GM21360 (cell line): Measurements from ENCODE around the gene HOMEZ.
"Not testable (repeated sequence)": the region's sequence is repeated elsewhere in the genome, so short reads cannot be mapped to it uniquely, and the experiment has no call there.

ENCODE experiments used
- ATAC-seq: cut with Tn5 transposase; IDR thresholded peaks from one replicate; pipeline ENCODE4 v1.9.1; 2021; ENCODE audit warnings: mild to moderate bottlenecking, moderate library complexity; ENCODE audit not compliant: unreplicated experiment

The HOMEZ gene

GRCh38 chr14:23228812-23229211 is 57.1 kb downstream of the HOMEZ start:
- no peak for ATAC-seq

GRCh38 chr14:23227566-23227965 is 58.4 kb downstream of the HOMEZ start:
- ATAC-seq, result no peak

- ATAC-seq, result not testable (repeated sequence)
Measured at GRCh38 chr14:23224958-23225357, 61.0 kb downstream of the HOMEZ start.
